NCI-H524 (cell line): Measurements from ENCODE around the gene ZBTB8A.
A peak's percentile ranks its signal among the peaks of the same experiment; 100 is the strongest.
"Not testable (repeated sequence)": the region's sequence is repeated elsewhere in the genome, so short reads cannot be mapped to it uniquely, and the experiment has no call there.

ENCODE experiments used
- DNase-seq, 2 experiments: peaks; one replicate each; lab custom pipeline; 2025; lab: John Stamatoyannopoulos, UW

The ZBTB8A gene

GRCh38 chr1:32538887-32539583 is at the start of gene ZBTB8A:
TSS of gene ZBTB8A (plus strand) at chr1:32539427. CDS start at chr1:32592932, 53,505 bp downstream.
- DNase-seq, result peak in 1 of 2 experiments; percentile 59

- DNase-seq, result no peak
These were observed 49.3 kb upstream of the ZBTB8A start for GRCh38 chr1:32489774-32490454.

- no peak for DNase-seq
These were observed 47.8 kb upstream of the ZBTB8A start for GRCh38 chr1:32491386-32491785.

GRCh38 chr1:32494196-32494595 is 45.0 kb upstream of the ZBTB8A start:
- DNase-seq, result no peak

GRCh38 chr1:32494711-32495337 is 44.4 kb upstream of the ZBTB8A start:
- DNase-seq, result no peak

GRCh38 chr1:32496127-32496526 is 43.1 kb upstream of the ZBTB8A start:
- no peak for DNase-seq

- no peak for DNase-seq
These were observed 40.5 kb upstream of the ZBTB8A start for GRCh38 chr1:32498751-32499150.

GRCh38 chr1:32500387-32501209 is 38.6 kb upstream of the ZBTB8A start:
- DNase-seq, result peak in 1 of 2 experiments; percentile 46

- DNase-seq, result no peak
These were observed 37.4 kb upstream of the ZBTB8A start for GRCh38 chr1:32501865-32502264.

GRCh38 chr1:32503153-32503552 is 36.1 kb upstream of the ZBTB8A start:
- DNase-seq, result no peak

GRCh38 chr1:32507021-32507420 is 32.2 kb upstream of the ZBTB8A start:
- DNase-seq, result no peak

GRCh38 chr1:32508761-32509160 is 30.5 kb upstream of the ZBTB8A start:
- no peak for DNase-seq

- no peak for DNase-seq
These were observed 29.3 kb upstream of the ZBTB8A start for GRCh38 chr1:32509939-32510338.

- DNase-seq, result peak in 1 of 2 experiments; percentile 22
These were observed 22.8 kb upstream of the ZBTB8A start for GRCh38 chr1:32516402-32516801.

GRCh38 chr1:32518976-32519375 is 20.3 kb upstream of the ZBTB8A start:
- DNase-seq, result no peak

- DNase-seq, result no peak
These were observed 18.1 kb upstream of the ZBTB8A start for GRCh38 chr1:32521165-32521564.

- DNase-seq, result no peak
These were observed 14.2 kb upstream of the ZBTB8A start for GRCh38 chr1:32525053-32525452.

- DNase-seq, result no peak
These were observed 13.4 kb upstream of the ZBTB8A start for GRCh38 chr1:32525661-32526444.

GRCh38 chr1:32528550-32528949 is 10.7 kb upstream of the ZBTB8A start:
- DNase-seq, result not testable (repeated sequence)

- no peak for DNase-seq
These were observed 5.4 kb upstream of the ZBTB8A start for GRCh38 chr1:32533792-32534327.

GRCh38 chr1:32536117-32536516 is 3.1 kb upstream of the ZBTB8A start:
- no peak for DNase-seq
